Suprapubic skin (tissue), 3 donors: ENCODE results near the gene RNF103.

Source experiments
- CTCF ChIP-seq, 2 donors: fragments of 200-600 bp in 1 of 2; fragments of 450-650 bp in 1 of 2; sonication (generic) in 1 of 2; IDR thresholded peaks; one replicate each; pipeline ENCODE4 v1.5.1; 2016 to 2019; ENCODE audit warnings: antibody characterized with exemption in 2 of 2, mild to moderate bottlenecking in 1 of 2, moderate library complexity in 1 of 2
- POLR2AphosphoS5 ChIP-seq, 3 donors: sonication (generic); formaldehyde crosslinking; IDR thresholded peaks; one replicate each; pipeline ENCODE4 v1.6.1; 2017; ENCODE audit warnings: antibody characterized with exemption in 3 of 3

- TF ChIP-seq CTCF (IDR thresholded peaks at IDR 0.05) = no peak
- TF ChIP-seq POLR2AphosphoS5 (IDR thresholded peaks at IDR 0.05) = no peak
Measured at GRCh38 chr2:86623043-86623493, 597 bp downstream of the RNF103 start.
